ENCODE results near the gene GNAS.
"Not testable (repeated sequence)": the region's sequence is repeated elsewhere in the genome, so short reads cannot be mapped to it uniquely, and the experiment has no call there.

GNAS gene

GRCh38 chr20:58824843-58825242 lies 27.7 kb upstream of the GNAS start:
- Histone ChIP-seq H3K27me3 (no peaks in the 10 kb centered on the region), H3K4me1 (no peaks in the 10 kb centered on the region), H3K36me3 (0 out of 2 replicates have a peak, but pooled peaks cover 2% of the 10 kb centered on the region), H3K4me3 (ENCODE audit: low read depth, low read length) (no peak overlapping the region), H3K9me3 (no peaks in the 10 kb centered on the region)
- no peak for DNase-seq
- TF ChIP-seq CTCF (IDR thresholded peaks at IDR 0.05; ENCODE audit: low read depth, low read length), result no peak

GRCh38 chr20:58825450-58825849 lies 27.1 kb upstream of the GNAS start:
- no peaks in the 10 kb centered on the region for H3K27me3 ChIP-seq
- DNase-seq, result no peak
- H3K36me3 ChIP-seq, result 0 out of 2 replicates have a peak, but pooled peaks cover 2% of the 10 kb centered on the region
- H3K4me1 ChIP-seq, result no peaks in the 10 kb centered on the region
- no peak for TF ChIP-seq CTCF (IDR thresholded peaks at IDR 0.05; ENCODE audit: low read depth, low read length)
- no peak overlapping the region for H3K4me3 ChIP-seq (ENCODE audit: low read depth, low read length)
- no peaks in the 10 kb centered on the region for H3K9me3 ChIP-seq

GRCh38 chr20:58826271-58826670 lies 26.2 kb upstream of the GNAS start:
- DNase-seq, result no peak
- 0 out of 2 replicates have a peak, but pooled peaks cover 2% of the 10 kb centered on the region for H3K36me3 ChIP-seq

GRCh38 chr20:58828136-58828535 lies 24.4 kb upstream of the GNAS start:
- 0 out of 2 replicates have a peak, but pooled peaks cover 6% of the 10 kb centered on the region for H3K36me3 ChIP-seq
- TF ChIP-seq CTCF (IDR thresholded peaks at IDR 0.05; ENCODE audit: low read depth, low read length), result no peak

More at GRCh38 chr20:58826271-58826670, 26.2 kb upstream of the GNAS start:
- Histone ChIP-seq H3K9me3 (no peaks in the 10 kb centered on the region), H3K4me3 (ENCODE audit: low read depth, low read length) (no peak overlapping the region), H3K27me3 (no peaks in the 10 kb centered on the region), H3K4me1 (no peaks in the 10 kb centered on the region)
- no peak for TF ChIP-seq CTCF (IDR thresholded peaks at IDR 0.05; ENCODE audit: low read depth, low read length)

GRCh38 chr20:58828804-58829203 lies 23.7 kb upstream of the GNAS start:
- not testable (repeated sequence) for H3K27me3 ChIP-seq; DNase-seq; H3K4me3 ChIP-seq (ENCODE audit: low read depth, low read length); H3K4me1 ChIP-seq; H3K9me3 ChIP-seq
- peaks cover 10% of the 10 kb centered on the region; the same call in 1 of the 2 replicates for H3K36me3 ChIP-seq

More at GRCh38 chr20:58828136-58828535, 24.4 kb upstream of the GNAS start:
- no peaks in the 10 kb centered on the region for H3K4me1 ChIP-seq
- DNase-seq, result no peak
- H3K4me3 ChIP-seq (ENCODE audit: low read depth, low read length), result no peak overlapping the region
- no peaks in the 10 kb centered on the region for H3K27me3 ChIP-seq
- H3K9me3 ChIP-seq, result no peaks in the 10 kb centered on the region

- Histone ChIP-seq H3K4me1 (no peaks in the 10 kb centered on the region), H3K27me3 (no peaks in the 10 kb centered on the region), H3K9me3 (no peaks in the 10 kb centered on the region), H3K36me3 (peaks cover 16% of the 10 kb centered on the region), H3K4me3 (ENCODE audit: low read depth, low read length) (no peak overlapping the region)
- DNase-seq, result no peak
- TF ChIP-seq CTCF (IDR thresholded peaks at IDR 0.05; ENCODE audit: low read depth, low read length), result no peak
These were observed 23.0 kb upstream of the GNAS start for GRCh38 chr20:58829531-58829941.

GRCh38 chr20:58832457-58832856 lies 20.1 kb upstream of the GNAS start:
- Histone ChIP-seq H3K4me1 (no peaks in the 10 kb centered on the region), H3K27me3 (no peaks in the 10 kb centered on the region), H3K36me3 (peaks cover 16% of the 10 kb centered on the region), H3K4me3 (ENCODE audit: low read depth, low read length) (no peak overlapping the region), H3K9me3 (no peaks in the 10 kb centered on the region)
- no peak for DNase-seq
- TF ChIP-seq CTCF (IDR thresholded peaks at IDR 0.05; ENCODE audit: low read depth, low read length), result no peak

Measured in BE2C (cell line).